IMR-90 (cell line): ENCODE data around the gene TMEM271.

ENCODE experiments used
- BHLHE40 ChIP-seq: fragments of 150-350 bp; IDR thresholded peaks from 2 replicates; pipeline ENCODE4 v1.6.1; 2016; ENCODE audit warnings: mild to moderate bottlenecking, low read depth, low read length
- CEBPB ChIP-seq: IDR thresholded peaks from 2 replicates; pipeline ENCODE4 v1.6.1; 2012; ENCODE audit warnings: low read depth, low read length, improper control_type of control experiment
- CHD1 ChIP-seq: IDR thresholded peaks from 2 replicates; pipeline ENCODE4 v1.6.1; 2012; ENCODE audit warnings: low read depth, low read length, improper control_type of control experiment
- CTCF ChIP-seq: conservative IDR thresholded peaks from 2 replicates; pipeline ENCODE4 v1.5.1; 2012; ENCODE audit warnings: mild to moderate bottlenecking, low read depth, low read length, improper control_type of control experiment
- FOS ChIP-seq: fragments of 150-350 bp; IDR thresholded peaks from 2 replicates; pipeline ENCODE4 v1.6.1; 2016; ENCODE audit warnings: low read depth, low read length
- MAFK ChIP-seq: IDR thresholded peaks from 2 replicates; pipeline ENCODE4 v1.6.1; 2012; ENCODE audit warnings: low read depth, low read length, improper control_type of control experiment
- MAZ ChIP-seq: IDR thresholded peaks from 2 replicates; pipeline ENCODE4 v1.6.1; 2012; ENCODE audit warnings: low read depth, mild to moderate bottlenecking, low read length, improper control_type of control experiment, moderate library complexity, borderline replicate concordance
- NFE2L2 ChIP-seq: fragments of 150-350 bp; IDR thresholded peaks from 2 replicates; pipeline ENCODE4 v1.6.1; 2016; ENCODE audit warnings: low read depth, mild to moderate bottlenecking, low read length
- POLR2A ChIP-seq: IDR thresholded peaks from 2 replicates; pipeline ENCODE4 v1.6.1; 2012; ENCODE audit warnings: mild to moderate bottlenecking, low read depth, low read length
- RAD21 ChIP-seq: IDR thresholded peaks from 2 replicates; pipeline ENCODE4 v1.6.1; 2012; ENCODE audit warnings: low read length, improper control_type of control experiment
- RCOR1 ChIP-seq: IDR thresholded peaks from 2 replicates; pipeline ENCODE4 v1.6.1; 2012; ENCODE audit warnings: mild to moderate bottlenecking, low read length, improper control_type of control experiment; ENCODE audit not compliant: insufficient replicate concordance
- RFX5 ChIP-seq: IDR thresholded peaks from 2 replicates; pipeline ENCODE4 v1.8.0; 2012; ENCODE audit warnings: low read depth, mild to moderate bottlenecking, low read length, moderate library complexity
- TF ChIP-seq, protein P1 (sequence below): fragments of 150-350 bp; IDR thresholded peaks from 2 replicates; pipeline ENCODE4 v1.6.1; 2017; ENCODE audit warnings: mild to moderate bottlenecking, antibody characterized with exemption, low read length, low read depth

DNA sequence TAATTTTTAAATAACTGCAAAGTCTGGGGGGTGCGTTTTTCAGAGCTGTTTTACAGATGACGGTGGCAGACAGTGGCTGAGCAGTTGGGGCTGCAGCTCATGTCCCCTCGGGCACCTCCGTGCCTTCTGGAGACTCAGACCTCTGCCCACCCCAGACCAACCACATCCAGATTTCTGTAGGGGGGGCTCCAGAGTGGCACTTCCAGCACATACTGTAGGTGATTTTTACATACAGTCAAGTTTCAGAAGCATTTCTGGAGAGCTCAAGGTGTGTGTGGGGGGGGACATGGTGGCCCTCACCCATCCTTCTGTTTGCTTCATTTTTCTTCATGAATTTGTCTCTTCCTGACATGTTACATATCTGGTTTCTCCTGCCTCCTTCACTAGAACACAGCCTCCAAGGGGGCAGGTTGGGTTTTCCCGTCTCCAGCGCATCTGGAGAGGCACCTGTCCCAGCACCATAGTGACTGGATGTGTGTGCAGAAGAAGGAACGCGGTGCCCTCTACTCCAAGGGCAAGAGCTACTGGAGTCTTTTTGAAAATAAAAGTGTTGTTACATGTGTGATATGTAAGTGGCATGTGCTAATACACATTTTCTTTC is 37.5 kb downstream of the TMEM271 start:
- no peak for TF ChIP-seq CTCF
- TF ChIP-seq POLR2A: no peak
- TF ChIP-seq, protein P1, sequence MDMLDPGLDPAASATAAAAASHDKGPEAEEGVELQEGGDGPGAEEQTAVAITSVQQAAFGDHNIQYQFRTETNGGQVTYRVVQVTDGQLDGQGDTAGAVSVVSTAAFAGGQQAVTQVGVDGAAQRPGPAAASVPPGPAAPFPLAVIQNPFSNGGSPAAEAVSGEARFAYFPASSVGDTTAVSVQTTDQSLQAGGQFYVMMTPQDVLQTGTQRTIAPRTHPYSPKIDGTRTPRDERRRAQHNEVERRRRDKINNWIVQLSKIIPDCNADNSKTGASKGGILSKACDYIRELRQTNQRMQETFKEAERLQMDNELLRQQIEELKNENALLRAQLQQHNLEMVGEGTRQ: no peak
- no peak for TF ChIP-seq NFE2L2
- TF ChIP-seq BHLHE40: no peak
- no peak for TF ChIP-seq RFX5
- no peak for TF ChIP-seq RAD21
- no peak for TF ChIP-seq CHD1
- TF ChIP-seq RCOR1: no peak
- no peak for TF ChIP-seq FOS
- TF ChIP-seq CEBPB: no peak
- TF ChIP-seq MAZ: no peak
- TF ChIP-seq MAFK: no peak
